OCI-LY7 (cell line): Measurements from ENCODE around the gene MSLN. TPM values are rescaled to one million over a fixed set of nuclear protein-coding genes. Genes with fewer than 3 reads are reported as not detected.

ENCODE experiments used
- BruUV-seq: library from RNA; stranded (reverse); fragments of 400-500 nt; replicated peaks from 2 replicates; lab custom pipeline; 2021; lab: Mats Ljungman, UMichigan
- CTCF ChIA-PET: fragments of 300-600 bp; sonication (Branson Sonifier 250); formaldehyde crosslinking; loops from one replicate; lab custom pipeline; 2022; ENCODE audit warnings: antibody characterized with exemption; ENCODE audit not compliant: unreplicated experiment; lab: Charles Lee
- POLR2A ChIA-PET: fragments of 300-600 bp; sonication (Branson Sonifier 250); formaldehyde crosslinking; loops from one replicate; lab custom pipeline; 2022; ENCODE audit warnings: antibody characterized with exemption; lab: Charles Lee
- DNase-seq: peaks from one replicate; pipeline ENCODE4 v3.0.0-alpha.2; 2015; ENCODE audit warnings: low spot score
- H2AFZ ChIP-seq: fragments of 200-600 bp; sonication (generic), shearing (Covaris generic); 2 replicates; pipeline ENCODE4 v1.6.1; 2014; ENCODE audit warnings: mild to moderate bottlenecking, antibody characterized with exemption, low read length, moderate library complexity
- H3K27ac ChIP-seq: fragments of 200-600 bp; sonication (generic); 2 replicates; pipeline ENCODE4 v1.5.1; 2014; ENCODE audit warnings: mixed run types, low read depth, mild to moderate bottlenecking, moderate library complexity, low read length, inconsistent platforms; ENCODE audit not compliant: poor library complexity, severe bottlenecking
- H3K36me3 ChIP-seq: fragments of 200-600 bp; sonication (generic); 2 replicates; pipeline ENCODE4 v1.6.1; 2014; ENCODE audit warnings: mild to moderate bottlenecking, antibody characterized with exemption, low read length, moderate library complexity, mixed read lengths; ENCODE audit not compliant: insufficient read depth
- H3K4me1 ChIP-seq: fragments of 200-600 bp; sonication (generic); 2 replicates; pipeline ENCODE4 v1.5.1; 2014; ENCODE audit warnings: mild to moderate bottlenecking, low read length; ENCODE audit not compliant: insufficient read depth, poor library complexity, severe bottlenecking
- H3K4me2 ChIP-seq: fragments of 200-600 bp; sonication (generic); 2 replicates; pipeline ENCODE4 v1.6.1; 2014; ENCODE audit warnings: mild to moderate bottlenecking, low read length
- H3K4me3 ChIP-seq: fragments of 200-600 bp; sonication (generic); 2 replicates; pipeline ENCODE4 v1.5.1; 2014; ENCODE audit warnings: mild to moderate bottlenecking, low read depth, low read length; ENCODE audit not compliant: poor library complexity, severe bottlenecking
- H3K79me2 ChIP-seq: fragments of 200-600 bp; sonication (generic); 2 replicates; pipeline ENCODE4 v1.6.1; 2016; ENCODE audit warnings: low read depth, mild to moderate bottlenecking, low read length, moderate library complexity, mixed read lengths; ENCODE audit not compliant: insufficient read depth
- H3K9me2 ChIP-seq: fragments of 200-600 bp; sonication (generic); 2 replicates; pipeline ENCODE4 v1.6.1; 2016; ENCODE audit warnings: mild to moderate bottlenecking, low read length, mixed read lengths; ENCODE audit not compliant: insufficient read depth
- H3K9me3 ChIP-seq: fragments of 200-600 bp; sonication (generic); 2 replicates; pipeline ENCODE4 v1.6.1; 2014; ENCODE audit warnings: mild to moderate bottlenecking, mixed run types, low read length, mixed read lengths
- H4K20me1 ChIP-seq: fragments of 200-600 bp; sonication (generic); 2 replicates; pipeline ENCODE4 v1.6.1; 2014; ENCODE audit warnings: mild to moderate bottlenecking, antibody characterized with exemption, low read length, moderate library complexity, mixed read lengths; ENCODE audit not compliant: insufficient read depth
- EZH2phosphoT487 ChIP-seq: fragments of 200-600 bp; sonication (generic); IDR thresholded peaks from 2 replicates; pipeline ENCODE4 v1.6.1; 2018; ENCODE audit warnings: low read depth, borderline replicate concordance, mild to moderate bottlenecking, mixed run types, antibody characterized with exemption, low read length, moderate library complexity, mixed read lengths
- intact Hi-C: fragments of 100-400 bp; cut with micrococcal nuclease; formaldehyde crosslinking; loops from one replicate; pipeline ENCODE4 v1.10.0; 2022; ENCODE audit not compliant: unreplicated experiment
- total RNA-seq, 2 experiments: library from RNA; depleted of rRNA in 1 of 2; stranded (reverse); fragments of >200 nt in 1 of 2; shearing (Covaris generic) in 1 of 2; gene quantifications; 2 replicates each; pipeline ENCODE4 v1.2.3, GENCODE V29; 2014 to 2022
- TF ChIP-seq, protein P1 (sequence below): fragments of 200-600 bp; sonication (generic); conservative IDR thresholded peaks from 2 replicates; pipeline ENCODE4 v1.5.1; 2014; ENCODE audit warnings: mild to moderate bottlenecking, antibody characterized with exemption, low read length, moderate library complexity, mixed read lengths

The MSLN gene
- total RNA-seq, 2 experiments from 2014 or later: 0.13 to 0.44 TPM

DNA sequence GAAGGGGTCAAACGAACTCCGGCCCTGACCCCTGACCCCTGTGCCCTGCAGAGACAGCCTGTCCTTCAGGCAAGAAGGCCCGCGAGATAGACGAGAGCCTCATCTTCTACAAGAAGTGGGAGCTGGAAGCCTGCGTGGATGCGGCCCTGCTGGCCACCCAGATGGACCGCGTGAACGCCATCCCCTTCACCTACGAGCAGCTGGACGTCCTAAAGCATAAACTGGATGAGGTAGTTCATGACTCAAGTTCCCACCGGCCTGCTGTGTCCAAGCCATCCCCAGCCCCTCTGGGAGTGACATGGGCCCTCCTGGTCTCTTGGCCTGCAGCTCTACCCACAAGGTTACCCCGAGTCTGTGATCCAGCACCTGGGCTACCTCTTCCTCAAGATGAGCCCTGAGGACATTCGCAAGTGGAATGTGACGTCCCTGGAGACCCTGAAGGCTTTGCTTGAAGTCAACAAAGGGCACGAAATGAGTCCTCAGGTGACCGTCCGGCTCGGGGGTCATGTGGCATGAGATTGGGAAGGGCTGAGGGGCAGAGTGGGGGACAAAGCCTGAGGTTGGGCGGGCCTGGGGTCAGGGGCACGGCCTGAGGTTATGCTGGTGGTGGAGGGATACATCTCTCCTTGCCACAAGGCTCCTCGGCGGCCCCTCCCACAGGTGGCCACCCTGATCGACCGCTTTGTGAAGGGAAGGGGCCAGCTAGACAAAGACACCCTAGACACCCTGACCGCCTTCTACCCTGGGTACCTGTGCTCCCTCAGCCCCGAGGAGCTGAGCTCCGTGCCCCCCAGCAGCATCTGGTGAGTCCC is 5.7 kb downstream of the MSLN start:
- Histone ChIP-seq H3K36me3 (no peaks in the 10 kb centered on the region), H3K4me2 (no peak overlapping the region), H3K79me2 (no peaks in the 10 kb centered on the region), H3K4me3 (no peak overlapping the region), H2AFZ (no peak overlapping the region), H4K20me1 (no peaks in the 10 kb centered on the region), H3K9me2 (no peaks in the 10 kb centered on the region), H3K27ac (no peak overlapping the region), H3K9me3 (no peaks in the 10 kb centered on the region), H3K4me1 (no peaks in the 10 kb centered on the region)
- TF ChIP-seq, protein P1, sequence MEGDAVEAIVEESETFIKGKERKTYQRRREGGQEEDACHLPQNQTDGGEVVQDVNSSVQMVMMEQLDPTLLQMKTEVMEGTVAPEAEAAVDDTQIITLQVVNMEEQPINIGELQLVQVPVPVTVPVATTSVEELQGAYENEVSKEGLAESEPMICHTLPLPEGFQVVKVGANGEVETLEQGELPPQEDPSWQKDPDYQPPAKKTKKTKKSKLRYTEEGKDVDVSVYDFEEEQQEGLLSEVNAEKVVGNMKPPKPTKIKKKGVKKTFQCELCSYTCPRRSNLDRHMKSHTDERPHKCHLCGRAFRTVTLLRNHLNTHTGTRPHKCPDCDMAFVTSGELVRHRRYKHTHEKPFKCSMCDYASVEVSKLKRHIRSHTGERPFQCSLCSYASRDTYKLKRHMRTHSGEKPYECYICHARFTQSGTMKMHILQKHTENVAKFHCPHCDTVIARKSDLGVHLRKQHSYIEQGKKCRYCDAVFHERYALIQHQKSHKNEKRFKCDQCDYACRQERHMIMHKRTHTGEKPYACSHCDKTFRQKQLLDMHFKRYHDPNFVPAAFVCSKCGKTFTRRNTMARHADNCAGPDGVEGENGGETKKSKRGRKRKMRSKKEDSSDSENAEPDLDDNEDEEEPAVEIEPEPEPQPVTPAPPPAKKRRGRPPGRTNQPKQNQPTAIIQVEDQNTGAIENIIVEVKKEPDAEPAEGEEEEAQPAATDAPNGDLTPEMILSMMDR: no peak
- no peak for TF ChIP-seq EZH2phosphoT487
- POLR2A ChIA-PET: no interaction called here
- DNase-seq: no peak
- no TSS peak for BruUV-seq
- CTCF ChIA-PET: no interaction called here
- intact Hi-C loops: no loop called here

DNA sequence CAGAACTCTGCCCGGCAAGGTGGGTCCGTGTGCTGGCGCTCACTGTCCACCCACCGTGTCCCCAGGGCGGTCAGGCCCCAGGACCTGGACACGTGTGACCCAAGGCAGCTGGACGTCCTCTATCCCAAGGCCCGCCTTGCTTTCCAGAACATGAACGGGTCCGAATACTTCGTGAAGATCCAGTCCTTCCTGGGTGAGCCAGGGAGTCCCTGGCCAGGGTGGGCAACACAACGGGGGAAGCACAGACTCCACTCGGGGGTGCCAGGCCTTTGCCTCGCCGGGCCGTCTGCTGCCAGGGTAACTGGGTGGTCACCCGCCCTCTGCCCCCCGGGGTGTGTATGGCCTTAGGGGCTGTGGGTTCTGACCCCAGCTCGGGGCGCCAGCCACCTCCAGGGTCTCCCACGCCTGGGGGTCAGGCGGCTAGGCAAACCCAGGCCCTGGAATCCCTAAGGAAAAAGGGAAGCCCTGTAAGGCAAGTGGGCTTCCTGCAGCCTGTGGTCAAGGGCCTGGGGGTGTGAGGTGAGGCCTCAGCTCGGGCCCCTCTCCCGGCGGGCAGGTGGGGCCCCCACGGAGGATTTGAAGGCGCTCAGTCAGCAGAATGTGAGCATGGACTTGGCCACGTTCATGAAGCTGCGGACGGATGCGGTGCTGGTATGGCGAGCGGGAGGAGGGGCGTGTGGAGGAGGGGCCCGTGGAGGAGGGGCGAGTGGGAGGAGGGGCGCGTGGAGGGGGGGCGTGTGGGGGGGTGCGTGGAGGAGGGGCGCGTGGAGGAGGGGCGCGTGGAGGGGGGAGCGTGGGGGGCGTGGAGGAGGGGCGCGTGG is 6.5 kb downstream of the MSLN start:
- intact Hi-C loops: no loop called here
- no peaks in the 10 kb centered on the region for H3K79me2 ChIP-seq
- H3K9me3 ChIP-seq: no peaks in the 10 kb centered on the region
- TF ChIP-seq, protein P1: no peak
- TF ChIP-seq EZH2phosphoT487: no peak
- no peak overlapping the region for H3K27ac ChIP-seq
- BruUV-seq: no TSS peak
- no peak for DNase-seq
- H3K9me2 ChIP-seq: no peaks in the 10 kb centered on the region
- ChIA-PET CTCF (no interaction called here), POLR2A (no interaction called here)
- no peak overlapping the region for H3K4me2 ChIP-seq
- no peak overlapping the region for H2AFZ ChIP-seq
- H3K36me3 ChIP-seq: no peaks in the 10 kb centered on the region
- no peaks in the 10 kb centered on the region for H3K4me1 ChIP-seq
- no peak overlapping the region for H3K4me3 ChIP-seq
- H4K20me1 ChIP-seq: no peaks in the 10 kb centered on the region
